GM19372 (cell line): ENCODE results near the gene KIAA1217.

ENCODE experiments used
- ATAC-seq: cut with Tn5 transposase; IDR thresholded peaks from one replicate; pipeline ENCODE4 v1.9.1; 2021; ENCODE audit warnings: mild to moderate bottlenecking, low read depth, moderate library complexity; ENCODE audit not compliant: unreplicated experiment

Gene KIAA1217, protein sequence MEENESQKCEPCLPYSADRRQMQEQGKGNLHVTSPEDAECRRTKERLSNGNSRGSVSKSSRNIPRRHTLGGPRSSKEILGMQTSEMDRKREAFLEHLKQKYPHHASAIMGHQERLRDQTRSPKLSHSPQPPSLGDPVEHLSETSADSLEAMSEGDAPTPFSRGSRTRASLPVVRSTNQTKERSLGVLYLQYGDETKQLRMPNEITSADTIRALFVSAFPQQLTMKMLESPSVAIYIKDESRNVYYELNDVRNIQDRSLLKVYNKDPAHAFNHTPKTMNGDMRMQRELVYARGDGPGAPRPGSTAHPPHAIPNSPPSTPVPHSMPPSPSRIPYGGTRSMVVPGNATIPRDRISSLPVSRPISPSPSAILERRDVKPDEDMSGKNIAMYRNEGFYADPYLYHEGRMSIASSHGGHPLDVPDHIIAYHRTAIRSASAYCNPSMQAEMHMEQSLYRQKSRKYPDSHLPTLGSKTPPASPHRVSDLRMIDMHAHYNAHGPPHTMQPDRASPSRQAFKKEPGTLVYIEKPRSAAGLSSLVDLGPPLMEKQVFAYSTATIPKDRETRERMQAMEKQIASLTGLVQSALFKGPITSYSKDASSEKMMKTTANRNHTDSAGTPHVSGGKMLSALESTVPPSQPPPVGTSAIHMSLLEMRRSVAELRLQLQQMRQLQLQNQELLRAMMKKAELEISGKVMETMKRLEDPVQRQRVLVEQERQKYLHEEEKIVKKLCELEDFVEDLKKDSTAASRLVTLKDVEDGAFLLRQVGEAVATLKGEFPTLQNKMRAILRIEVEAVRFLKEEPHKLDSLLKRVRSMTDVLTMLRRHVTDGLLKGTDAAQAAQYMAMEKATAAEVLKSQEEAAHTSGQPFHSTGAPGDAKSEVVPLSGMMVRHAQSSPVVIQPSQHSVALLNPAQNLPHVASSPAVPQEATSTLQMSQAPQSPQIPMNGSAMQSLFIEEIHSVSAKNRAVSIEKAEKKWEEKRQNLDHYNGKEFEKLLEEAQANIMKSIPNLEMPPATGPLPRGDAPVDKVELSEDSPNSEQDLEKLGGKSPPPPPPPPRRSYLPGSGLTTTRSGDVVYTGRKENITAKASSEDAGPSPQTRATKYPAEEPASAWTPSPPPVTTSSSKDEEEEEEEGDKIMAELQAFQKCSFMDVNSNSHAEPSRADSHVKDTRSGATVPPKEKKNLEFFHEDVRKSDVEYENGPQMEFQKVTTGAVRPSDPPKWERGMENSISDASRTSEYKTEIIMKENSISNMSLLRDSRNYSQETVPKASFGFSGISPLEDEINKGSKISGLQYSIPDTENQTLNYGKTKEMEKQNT (N-terminal part only)

DNA sequence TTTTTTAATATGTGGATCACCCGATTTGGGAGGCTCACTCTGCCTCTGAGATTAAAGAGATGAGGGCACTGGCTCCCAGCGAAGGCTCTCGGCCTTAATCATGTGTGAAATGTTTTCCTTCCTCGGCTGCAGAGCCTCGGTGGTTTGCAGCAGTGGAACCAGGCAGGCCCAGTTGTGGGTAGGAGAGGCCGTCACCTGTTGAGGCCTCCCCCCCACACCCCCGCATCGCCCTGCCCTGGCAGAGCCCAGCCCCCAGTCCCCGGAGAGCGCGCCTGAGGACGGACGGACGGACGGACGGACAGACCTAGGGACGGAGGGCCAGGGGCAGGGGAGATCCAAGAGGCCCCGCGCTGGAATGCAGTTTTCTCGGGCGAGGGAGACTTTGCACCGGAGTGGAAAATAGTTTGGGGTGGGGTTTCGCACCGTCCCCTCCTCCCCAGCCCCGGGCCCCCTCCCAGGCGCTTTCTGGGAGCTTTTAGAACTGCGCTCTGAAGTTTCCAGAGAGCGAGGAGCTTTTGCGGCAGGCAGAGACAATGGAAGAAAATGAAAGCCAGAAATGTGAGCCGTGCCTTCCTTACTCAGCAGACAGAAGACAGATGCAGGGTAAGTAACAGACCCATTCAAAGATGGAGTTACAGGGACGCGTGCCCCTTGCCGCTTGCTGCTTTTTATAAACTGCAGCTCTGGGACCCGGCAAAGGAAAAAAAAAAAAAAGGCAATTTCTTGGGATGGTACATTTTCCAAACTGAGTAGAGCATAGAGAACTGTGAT lies at the start of gene KIAA1217:
Gene KIAA1217 (plus strand): TSS at position 478 of the 771 bp plus-strand sequence. CDS start 56 bp downstream, at position 534.
- peak; percentile 36 for ATAC-seq

DNA sequence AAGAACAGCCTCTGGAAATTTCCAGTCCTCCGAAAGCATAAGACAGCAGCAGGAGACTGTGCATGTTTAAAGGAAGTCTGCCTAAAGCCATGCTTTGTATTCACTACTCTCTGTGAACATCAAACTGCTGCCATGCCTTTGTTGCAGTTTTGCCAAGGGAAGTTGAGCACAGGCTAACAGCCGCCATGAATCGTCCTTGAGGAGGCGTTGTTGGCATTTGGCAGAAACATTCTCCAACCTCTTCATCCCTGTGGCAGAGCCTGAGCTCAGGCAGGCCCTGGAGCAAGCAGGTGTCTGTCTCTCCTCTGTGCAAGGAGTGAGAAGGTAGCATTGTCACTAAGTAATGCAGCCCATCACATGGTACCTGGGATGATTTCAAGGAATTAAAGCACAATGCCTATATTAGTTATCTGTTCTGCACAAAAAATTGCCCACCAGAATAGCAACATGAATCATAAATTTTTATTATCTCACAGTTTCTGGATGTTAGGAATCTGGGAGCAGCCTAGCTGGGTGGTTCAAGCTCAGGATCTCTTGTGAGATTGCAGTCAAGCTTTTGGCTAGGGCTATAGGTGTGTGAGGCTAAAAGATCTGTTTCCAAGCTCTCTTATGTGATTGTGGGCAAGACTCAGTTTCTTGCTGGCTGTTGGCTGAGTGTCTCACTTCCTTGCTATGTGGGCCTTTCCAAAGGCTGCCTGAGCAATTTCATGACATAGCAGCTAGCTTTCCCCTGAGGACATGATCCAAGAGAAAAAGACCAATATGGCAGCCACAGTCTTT lies 46.5 kb upstream of the KIAA1217 start:
- no peak for ATAC-seq

DNA sequence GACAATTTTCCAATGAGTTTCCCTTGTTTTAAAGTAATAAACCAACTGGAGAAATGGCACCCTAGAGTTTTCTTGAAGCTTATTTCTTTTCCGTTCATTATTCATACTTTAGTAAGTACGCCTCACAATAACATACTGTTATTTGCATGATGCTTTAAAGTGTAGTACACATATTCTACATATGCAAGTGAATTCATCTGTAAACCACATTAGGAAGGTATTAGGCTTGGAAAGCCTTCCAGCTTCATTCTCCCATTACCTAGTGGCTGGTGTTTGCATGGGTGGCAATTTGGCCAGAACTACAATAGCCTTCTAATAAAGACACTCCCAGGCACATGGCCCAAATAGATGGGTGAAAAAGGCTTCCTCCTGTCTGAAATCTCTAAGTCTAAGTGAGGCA lies 45.5 kb upstream of the KIAA1217 start:
- no peak for ATAC-seq

DNA sequence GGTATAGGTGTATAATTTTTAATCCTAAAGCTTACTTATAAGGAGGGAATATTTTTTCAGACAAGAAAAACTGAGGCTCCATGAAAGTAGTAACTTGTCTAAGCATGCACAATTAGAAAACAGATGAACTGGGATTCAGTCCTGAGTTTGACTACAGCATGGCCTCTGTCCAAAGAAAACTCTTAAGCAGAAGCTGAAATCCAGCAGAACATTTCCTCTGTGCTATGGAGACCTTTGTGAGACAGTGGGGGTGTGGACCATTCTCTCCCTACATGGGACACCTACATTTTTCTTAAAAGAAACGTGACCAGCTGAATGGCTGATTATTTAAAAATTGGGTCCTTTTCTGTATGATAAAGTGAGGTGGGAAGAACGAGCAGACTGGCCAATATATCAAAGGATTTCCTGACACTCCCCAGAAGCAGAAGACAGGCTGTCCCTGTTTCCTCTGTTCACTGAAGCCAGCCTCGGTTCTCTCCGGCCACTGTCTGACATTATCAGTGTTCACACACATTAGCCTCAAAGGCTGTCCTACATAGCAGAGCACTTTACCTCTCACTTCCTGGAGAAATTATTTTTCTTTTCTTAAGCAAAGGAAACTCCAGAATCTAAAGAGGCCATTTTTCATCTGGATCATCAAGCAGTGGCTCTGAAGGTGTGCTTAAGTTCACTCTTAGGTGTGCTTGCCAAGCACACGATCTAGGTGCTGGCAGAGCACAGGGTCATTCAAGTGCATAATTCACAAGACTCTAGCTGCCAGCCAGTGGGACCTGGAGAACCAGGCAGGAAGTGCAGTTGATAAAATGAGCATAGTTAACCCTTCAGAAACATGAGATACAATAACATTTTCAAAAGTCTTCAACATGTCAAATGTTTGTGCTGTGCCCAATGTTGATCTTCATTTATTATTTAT lies 40.4 kb upstream of the KIAA1217 start:
- no peak for ATAC-seq

DNA sequence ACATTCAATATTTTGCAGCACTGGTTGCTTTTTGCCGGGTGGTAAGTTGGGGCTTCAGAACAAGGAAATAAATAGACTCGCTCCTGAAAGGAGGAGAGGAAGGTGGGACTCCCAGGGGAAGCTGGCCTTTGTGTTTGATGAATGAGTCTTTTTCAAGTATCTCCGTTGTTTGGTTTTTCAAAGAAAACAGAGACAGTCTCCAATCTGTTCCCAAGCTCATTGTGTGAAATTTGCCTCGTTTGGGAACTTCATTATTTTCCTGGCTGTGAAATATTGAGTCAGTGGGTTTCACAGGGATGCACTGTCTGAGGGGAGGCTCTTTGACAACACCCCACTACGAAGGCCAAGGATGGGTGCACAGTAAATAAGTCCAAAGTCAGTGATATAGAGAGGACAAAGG lies 38.7 kb upstream of the KIAA1217 start:
- no peak for ATAC-seq

DNA sequence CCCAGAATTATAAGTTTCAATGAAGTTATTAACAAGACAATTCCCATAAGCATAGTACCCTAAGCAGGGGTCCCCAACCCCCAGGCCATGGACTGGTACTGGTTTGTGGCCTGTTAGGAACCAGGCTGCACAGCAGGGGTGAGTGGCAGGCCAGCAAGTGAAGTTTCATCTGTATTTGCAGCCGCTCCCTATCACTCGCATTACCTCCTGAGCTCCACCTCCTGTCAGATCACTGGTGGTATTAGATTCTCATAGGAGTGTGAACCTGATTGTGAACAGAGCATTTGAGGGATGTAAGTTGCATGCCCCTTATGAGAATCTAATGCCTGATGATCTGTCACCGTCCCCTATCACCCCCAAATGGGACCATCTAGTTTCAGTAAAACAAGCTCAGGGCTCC lies 36.0 kb upstream of the KIAA1217 start:
- ATAC-seq = no peak

DNA sequence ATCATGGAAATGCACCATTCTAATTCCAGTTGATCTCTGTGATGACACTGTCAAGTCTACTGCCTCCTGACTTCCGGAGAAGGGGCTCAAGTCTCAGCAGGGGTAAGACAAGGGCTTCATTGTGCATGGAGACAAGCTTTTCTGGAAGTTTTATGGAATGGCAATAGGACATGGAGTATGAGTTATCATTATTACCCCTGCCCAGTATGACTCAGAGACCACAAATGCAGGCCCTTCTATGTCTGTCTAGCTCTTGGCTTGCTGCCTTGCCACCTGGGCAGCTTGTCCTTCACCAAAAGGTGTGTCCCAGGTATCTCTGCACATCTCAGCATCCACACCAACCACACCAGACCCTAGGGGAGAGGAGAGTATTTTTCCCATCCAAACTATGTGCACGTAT lies 34.9 kb upstream of the KIAA1217 start:
- ATAC-seq = no peak

DNA sequence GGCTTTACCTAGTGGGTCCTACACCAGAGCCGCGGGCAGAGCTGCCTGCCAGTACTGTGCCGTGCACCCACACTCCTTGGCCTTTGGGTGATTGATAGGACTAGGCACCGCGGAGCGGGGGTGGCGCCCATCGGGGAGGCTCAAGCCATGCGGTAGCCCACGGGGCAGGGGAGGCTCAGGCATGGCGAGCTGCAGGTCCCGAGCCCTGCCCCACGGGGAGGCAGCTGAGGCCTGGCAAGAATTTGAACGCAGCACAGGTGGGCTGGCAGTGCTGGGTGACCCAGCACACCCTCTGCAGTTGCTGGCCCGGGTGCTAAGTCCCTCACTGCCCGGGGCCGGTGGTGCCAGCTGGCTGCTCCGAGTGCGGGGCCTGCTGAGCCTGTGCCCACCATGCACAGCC lies 32.3 kb upstream of the KIAA1217 start:
- no peak for ATAC-seq

DNA sequence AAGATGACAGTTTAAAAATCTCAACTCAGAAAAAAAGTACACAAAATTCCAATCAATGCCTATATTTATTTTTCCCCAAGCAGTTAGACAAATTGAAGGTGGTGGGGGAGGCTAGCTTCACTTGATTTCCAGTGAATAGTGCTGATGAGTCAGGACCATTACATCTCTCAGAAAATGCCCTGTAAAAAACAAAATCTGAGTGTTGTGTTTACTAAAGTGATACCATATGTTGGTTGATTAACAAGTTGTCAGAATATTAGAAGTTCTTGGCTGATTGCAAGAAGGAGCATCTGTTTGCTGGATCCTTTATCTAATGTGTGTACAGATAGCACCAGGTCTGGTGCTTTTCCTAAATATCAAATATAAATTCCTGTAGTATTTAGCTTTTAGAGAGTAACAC lies 31.3 kb upstream of the KIAA1217 start:
- no peak for ATAC-seq

DNA sequence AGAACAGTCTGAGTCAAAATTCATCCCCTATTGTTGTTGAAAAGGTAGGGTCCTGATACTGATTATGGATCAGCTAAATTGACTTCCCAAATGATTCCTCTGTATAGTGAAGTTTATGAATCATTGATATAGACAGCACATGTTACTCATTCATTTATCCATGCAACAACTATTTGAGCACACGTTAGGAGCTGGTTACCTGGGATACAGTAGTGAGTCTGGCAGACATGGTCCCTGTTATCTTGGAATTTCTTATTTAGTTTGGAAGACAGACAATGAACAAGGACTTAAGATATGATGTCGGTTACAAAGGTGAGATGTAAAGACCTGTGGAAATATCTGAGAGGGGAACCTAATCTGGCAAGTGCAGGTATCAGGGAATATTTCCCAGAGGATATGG lies 28.0 kb upstream of the KIAA1217 start:
- ATAC-seq = no peak

DNA sequence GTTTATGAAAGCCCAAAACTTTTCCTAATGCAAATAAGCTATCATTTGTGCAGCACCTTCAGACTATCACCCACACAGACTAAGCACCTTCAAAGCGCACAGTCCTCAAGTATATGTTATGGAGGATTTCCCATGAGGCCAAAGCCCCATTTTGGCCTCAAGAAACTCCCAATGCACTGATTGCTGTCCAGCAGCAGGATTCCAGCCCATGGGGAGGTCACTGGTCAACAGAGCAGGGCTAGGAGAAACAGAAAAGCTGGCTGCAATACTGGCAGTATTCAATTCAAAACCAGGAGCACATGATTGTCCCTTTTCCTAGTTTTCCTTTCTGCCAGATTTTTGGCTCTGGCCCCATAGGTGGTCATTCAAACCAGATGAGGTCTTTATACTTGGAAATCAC lies 24.5 kb upstream of the KIAA1217 start:
- no peak for ATAC-seq

DNA sequence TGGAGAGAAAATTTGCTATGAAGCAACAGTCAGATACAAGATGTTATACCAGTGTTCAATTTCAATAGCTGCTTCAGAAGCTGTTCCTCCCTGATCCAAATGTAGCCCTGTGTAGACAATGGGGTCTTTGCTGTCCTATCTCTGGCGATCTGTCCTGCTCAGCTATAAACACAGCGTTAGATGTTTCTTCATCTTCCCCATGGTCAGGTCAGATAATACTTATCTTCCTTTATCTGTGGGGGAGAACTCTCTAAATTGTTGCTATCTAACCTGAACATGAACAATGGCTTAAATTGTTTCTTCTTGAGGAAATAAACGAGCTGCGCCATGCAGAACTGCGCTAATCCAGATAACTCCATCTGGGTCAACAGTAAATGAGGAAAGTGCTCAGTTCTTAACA lies 15.6 kb upstream of the KIAA1217 start:
- ATAC-seq = no peak

DNA sequence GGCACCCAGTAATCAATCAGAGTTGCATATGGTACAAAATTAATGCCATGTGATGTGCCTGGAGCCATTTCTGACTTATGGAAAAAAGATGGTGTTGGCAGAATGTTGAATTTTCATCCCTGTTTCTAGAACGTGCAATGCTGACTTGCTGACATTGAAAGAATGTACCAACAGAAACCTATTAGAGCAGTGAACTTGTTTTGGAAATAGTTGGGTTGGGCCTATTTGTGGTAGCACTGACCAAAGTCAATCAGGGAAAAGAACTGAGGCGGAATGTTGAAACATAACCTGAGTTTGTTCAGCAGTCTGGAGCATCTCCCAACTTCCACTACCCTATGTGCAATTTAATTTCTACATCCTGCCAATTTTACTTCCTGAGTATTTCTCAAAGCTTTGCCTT lies 11.7 kb upstream of the KIAA1217 start:
- ATAC-seq = no peak

DNA sequence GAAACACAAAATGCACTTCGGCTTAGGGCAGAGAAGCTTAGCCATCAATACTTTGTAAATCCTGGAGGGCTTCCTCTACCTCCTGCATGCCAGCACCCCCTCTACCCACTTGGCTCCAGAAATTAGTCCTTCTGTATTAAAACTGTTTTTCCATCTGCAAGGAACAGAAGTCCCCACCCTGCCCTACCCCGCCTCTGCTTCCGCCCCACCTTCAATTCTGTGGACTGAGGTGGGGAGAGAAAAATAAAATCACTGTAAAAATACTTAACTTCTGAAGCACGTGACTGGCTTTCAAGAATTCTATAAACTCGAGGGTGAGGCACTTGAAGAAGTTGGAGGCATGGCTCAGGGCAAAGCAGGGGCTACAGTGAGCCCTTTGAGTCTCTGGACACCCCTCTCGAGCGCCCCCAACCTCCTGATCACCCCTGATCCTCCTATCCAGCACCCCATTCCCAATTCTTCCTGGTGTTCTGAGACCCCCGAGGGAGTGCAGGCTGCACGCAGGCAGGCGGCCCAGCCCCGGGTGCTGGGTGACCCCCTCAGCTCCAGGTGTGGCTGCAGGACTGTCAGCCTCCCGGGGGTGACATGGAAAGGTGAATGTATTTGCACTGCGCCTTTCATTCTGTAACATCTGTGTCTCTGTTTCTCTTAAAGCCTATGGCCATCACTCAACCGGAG lies 7.3 kb upstream of the KIAA1217 start:
- ATAC-seq = no peak

DNA sequence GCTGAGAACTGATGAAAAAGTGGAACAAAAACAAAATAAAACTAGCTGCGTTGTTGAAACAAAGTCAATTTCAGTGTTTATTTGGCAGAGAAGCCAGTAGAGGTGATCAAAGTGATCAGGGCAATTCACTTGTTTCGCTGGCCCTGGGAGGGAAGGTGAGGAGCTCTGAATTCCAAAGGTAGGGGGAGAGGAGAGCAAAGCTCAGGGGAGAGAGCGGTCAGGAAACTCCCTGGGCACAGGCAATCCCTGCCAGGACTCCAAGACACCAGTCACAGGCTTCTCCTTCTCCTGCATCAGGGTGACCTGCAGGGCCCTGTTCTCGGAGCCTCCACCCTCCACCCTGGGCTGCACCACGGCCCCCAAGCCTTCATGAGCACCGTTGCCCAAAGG lies 6.8 kb upstream of the KIAA1217 start:
- no peak for ATAC-seq

DNA sequence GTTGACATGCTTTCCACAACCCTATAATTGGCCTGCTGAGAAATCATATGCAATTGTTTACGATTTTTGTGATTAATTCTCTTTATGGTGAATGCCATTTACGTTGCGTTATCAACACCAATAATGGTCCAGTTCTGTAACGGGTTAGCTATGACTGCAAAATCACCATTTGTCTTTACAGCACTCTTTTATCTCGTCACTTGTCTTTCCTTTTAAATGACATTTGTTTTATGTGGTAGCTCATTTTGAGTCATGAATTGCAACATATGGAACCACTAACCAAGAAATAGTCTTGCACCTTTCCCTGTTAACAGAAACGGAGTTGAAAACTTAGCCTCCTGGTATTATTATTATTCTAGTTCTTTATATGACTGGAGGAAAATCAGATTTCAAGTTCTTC lies 3.1 kb upstream of the KIAA1217 start:
- no peak for ATAC-seq

DNA sequence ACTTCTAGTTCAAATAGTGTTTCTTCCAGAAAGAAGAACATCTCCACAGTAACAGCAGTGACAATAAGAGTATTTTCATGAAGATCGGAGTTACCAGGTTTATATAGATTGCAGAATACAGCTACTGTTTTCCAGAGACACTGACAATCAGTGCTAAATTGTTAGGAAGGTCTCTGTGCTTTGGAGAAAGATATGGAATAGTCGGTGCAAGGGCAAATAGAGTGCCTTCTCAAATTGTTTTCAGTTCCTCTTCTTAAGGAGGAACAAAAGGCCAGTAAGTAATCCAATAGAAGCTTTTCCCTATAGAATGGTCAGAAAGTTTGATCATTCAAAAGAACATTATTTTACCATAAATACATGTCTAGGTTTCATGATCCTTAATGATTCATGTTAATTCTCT lies 2.6 kb upstream of the KIAA1217 start:
- ATAC-seq = no peak

DNA sequence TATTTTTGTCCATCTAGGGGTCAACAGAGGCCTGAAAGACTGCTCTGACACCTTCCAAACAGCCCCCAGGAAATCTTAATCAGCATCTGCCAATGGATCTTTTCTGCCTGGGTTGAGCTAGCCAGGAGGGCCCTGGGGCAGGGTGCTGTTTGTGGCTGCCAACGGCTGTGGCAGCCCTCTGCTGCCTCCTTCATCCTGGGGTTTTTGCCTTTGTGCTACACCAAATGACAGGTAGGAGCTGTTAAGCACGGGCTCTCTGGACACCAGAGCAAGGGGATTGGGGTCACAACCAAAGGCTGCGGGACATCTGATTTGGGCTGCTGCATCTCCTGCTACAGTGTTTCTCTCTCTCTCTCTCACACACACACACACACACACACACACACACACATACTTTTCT lies 2.0 kb upstream of the KIAA1217 start:
- no peak for ATAC-seq
